Neural progenitor cell (in vitro differentiated cells): ENCODE results near the gene AGBL4. TPM values are rescaled to one million over a fixed set of nuclear protein-coding genes. Genes with fewer than 3 reads are reported as not detected.

Source experiments
- DNase-seq: peaks from one replicate; pipeline ENCODE4 v3.0.0-alpha.2; 2016; ENCODE audit warnings: low spot score
- H2AFZ ChIP-seq: fragments of 200-600 bp; sonication (generic); replicated peaks from 2 replicates; pipeline ENCODE4 v1.6.1; 2016; ENCODE audit warnings: antibody characterized with exemption
- H3F3A ChIP-seq: fragments of 200-600 bp; sonication (generic); 2 replicates; pipeline ENCODE4 v1.6.1; 2016; ENCODE audit warnings: antibody characterized with exemption, low read depth
- H3K27ac ChIP-seq: fragments of 200-600 bp; sonication (generic); 2 replicates; pipeline ENCODE4 v1.5.1; 2016; ENCODE audit warnings: mild to moderate bottlenecking
- H3K27me3 ChIP-seq: fragments of 200-600 bp; sonication (generic); 2 replicates; pipeline ENCODE4 v1.6.1; 2016; ENCODE audit warnings: mild to moderate bottlenecking, moderate library complexity
- H3K36me3 ChIP-seq: fragments of 200-600 bp; sonication (generic); 2 replicates; pipeline ENCODE4 v1.5.1; 2016
- H3K4me1 ChIP-seq: fragments of 200-600 bp; sonication (generic); 2 replicates; pipeline ENCODE4 v1.6.1; 2016; ENCODE audit warnings: mixed run types
- H3K4me2 ChIP-seq: fragments of 200-600 bp; sonication (generic); 2 replicates; pipeline ENCODE4 v1.6.1; 2016
- H3K4me3 ChIP-seq: fragments of 200-600 bp; sonication (generic); 2 replicates; pipeline ENCODE4 v1.5.1; 2016
- H3K79me2 ChIP-seq: fragments of 200-600 bp; sonication (generic); 2 replicates; pipeline ENCODE4 v1.6.1; 2016; ENCODE audit warnings: low read depth
- H3K9ac ChIP-seq: fragments of 200-600 bp; sonication (generic); 2 replicates; pipeline ENCODE4 v1.6.1; 2016
- H3K9me3 ChIP-seq: fragments of 200-600 bp; sonication (generic); 2 replicates; pipeline ENCODE4 v1.5.1; 2016; ENCODE audit warnings: low read depth
- H4K20me1 ChIP-seq: fragments of 200-600 bp; sonication (generic); 2 replicates; pipeline ENCODE4 v1.6.1; 2016; ENCODE audit warnings: low read depth
- H3K27ac Mint-ChIP-seq: 3 replicates; pipeline ENCODE4 v1.8.0; 2021; ENCODE audit warnings: mixed read lengths
- H3K27me3 Mint-ChIP-seq: 2 replicates; pipeline ENCODE4 v1.8.0; 2022; ENCODE audit warnings: low read depth, mild to moderate bottlenecking, inconsistent platforms, moderate library complexity, mixed read lengths; ENCODE audit not compliant: insufficient read depth
- H3K36me3 Mint-ChIP-seq: 3 replicates; pipeline ENCODE4 v1.8.0; 2021; ENCODE audit warnings: mixed read lengths
- H3K4me1 Mint-ChIP-seq: 3 replicates; pipeline ENCODE4 v1.8.0; 2021; ENCODE audit warnings: mixed read lengths
- H3K4me3 Mint-ChIP-seq: 3 replicates; pipeline ENCODE4 v1.8.0; 2021; ENCODE audit warnings: mild to moderate bottlenecking, moderate library complexity, mixed read lengths
- H3K9me3 Mint-ChIP-seq: 3 replicates; pipeline ENCODE4 v1.8.0; 2020; ENCODE audit warnings: mixed read lengths
- CTCF ChIP-seq: fragments of 200-600 bp; sonication (generic); IDR thresholded peaks from 2 replicates; pipeline ENCODE4 v1.5.1; 2017; ENCODE audit warnings: antibody characterized with exemption, mild to moderate bottlenecking
- EZH2 ChIP-seq: fragments of 200-600 bp; sonication (generic); IDR thresholded peaks from 2 replicates; pipeline ENCODE4 v1.6.1; 2017; ENCODE audit warnings: antibody characterized with exemption, mild to moderate bottlenecking, moderate library complexity
- EZH2phosphoT487 ChIP-seq: fragments of 200-600 bp; sonication (generic); IDR thresholded peaks from 2 replicates; pipeline ENCODE4 v1.6.1; 2017; ENCODE audit warnings: antibody characterized with exemption
- total RNA-seq: library from RNA; depleted of rRNA; stranded (reverse); fragments of >200 nt; gene quantifications from 2 replicates; pipeline ENCODE4 v1.2.3, GENCODE V29; 2015; ENCODE audit warnings: low replicate concordance

AGBL4 gene
- total RNA-seq, 1 donor from 2014 or later = 1.5 TPM

DNA sequence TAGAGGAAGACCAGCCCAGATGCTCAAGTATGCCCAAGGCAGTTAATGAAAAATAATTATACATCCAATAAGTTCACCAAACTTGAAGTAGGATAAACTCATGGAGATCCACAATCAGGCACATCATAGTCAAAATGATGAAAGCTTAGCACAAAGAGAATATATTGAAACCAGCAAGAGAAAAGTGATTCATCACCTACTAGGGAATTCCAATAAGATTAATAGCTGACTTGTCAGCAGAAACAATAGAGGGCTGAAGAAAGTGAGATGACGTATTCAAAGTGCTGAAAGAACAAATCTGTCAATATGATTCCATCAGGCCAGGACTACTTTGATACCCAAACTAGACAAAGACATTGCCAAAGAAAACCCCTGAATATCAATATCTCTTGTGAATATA is 995.4 kb downstream of the AGBL4 start:
- Histone ChIP-seq H4K20me1 (no peaks in the 10 kb centered on the region), H3K27me3 (no peaks in the 10 kb centered on the region), H3K4me3 (no peak overlapping the region), H3K4me1 (no peaks in the 10 kb centered on the region), H3K79me2 (no peaks in the 10 kb centered on the region), H3K36me3 (no peaks in the 10 kb centered on the region), H3F3A (no peaks in the 10 kb centered on the region), H3K9me3 (peaks cover 18% of the 10 kb centered on the region), H3K9ac (no peak overlapping the region), H3K4me2 (no peak overlapping the region), H3K27ac (no peak overlapping the region), H2AFZ (no peak overlapping the region)
- no peak for DNase-seq
- Mint-ChIP-seq H3K4me1 (no peaks in the 10 kb centered on the region), H3K36me3 (no peaks in the 10 kb centered on the region), H3K4me3 (no peak overlapping the region), H3K9me3 (peaks cover 4% of the 10 kb centered on the region), H3K27ac (no peak overlapping the region), H3K27me3 (no peaks in the 10 kb centered on the region)
- TF ChIP-seq CTCF (no peak), EZH2 (no peak), EZH2phosphoT487 (no peak)

GRCh38 chr1:49026230-49026811 is 997.4 kb downstream of the AGBL4 start:
- no peaks in the 10 kb centered on the region for H3K36me3 Mint-ChIP-seq

GRCh38 chr1:49016030-49016977 is 1007.5 kb downstream of the AGBL4 start:
- no peaks in the 10 kb centered on the region for H4K20me1 ChIP-seq
- no peaks in the 10 kb centered on the region for H3K4me1 ChIP-seq
- no peaks in the 10 kb centered on the region for H3K4me1 Mint-ChIP-seq
- no peak overlapping the region for H2AFZ ChIP-seq
- H3K36me3 ChIP-seq = no peaks in the 10 kb centered on the region
- H3K36me3 Mint-ChIP-seq = no peaks in the 10 kb centered on the region
- peaks cover 3% of the 10 kb centered on the region for H3K9me3 ChIP-seq
- no peaks in the 10 kb centered on the region for H3K79me2 ChIP-seq
- H3K27ac Mint-ChIP-seq = no peak overlapping the region
- no peaks in the 10 kb centered on the region for H3F3A ChIP-seq
- no peak overlapping the region for H3K27ac ChIP-seq
- DNase-seq = no peak
- H3K4me3 Mint-ChIP-seq = no peak overlapping the region
- no peak overlapping the region for H3K4me2 ChIP-seq
- no peak overlapping the region for H3K4me3 ChIP-seq
- no peaks in the 10 kb centered on the region for H3K9me3 Mint-ChIP-seq
- H3K9ac ChIP-seq = no peak overlapping the region
- peaks cover 10% of the 10 kb centered on the region for H3K27me3 Mint-ChIP-seq
- H3K27me3 ChIP-seq = no peaks in the 10 kb centered on the region
- TF ChIP-seq EZH2phosphoT487 (no peak), CTCF (no peak), EZH2 (no peak)

More at GRCh38 chr1:49026230-49026811, 997.4 kb downstream of the AGBL4 start:
- no peaks in the 10 kb centered on the region for H3K27me3 ChIP-seq
- no peaks in the 10 kb centered on the region for H3K4me1 ChIP-seq
- no peak overlapping the region for H3K27ac ChIP-seq
- no peaks in the 10 kb centered on the region for H3F3A ChIP-seq
- no peaks in the 10 kb centered on the region for H3K79me2 ChIP-seq
- H3K36me3 ChIP-seq = no peaks in the 10 kb centered on the region
- H4K20me1 ChIP-seq = no peaks in the 10 kb centered on the region
- no peaks in the 10 kb centered on the region for H3K27me3 Mint-ChIP-seq
- H3K4me3 Mint-ChIP-seq = no peak overlapping the region
- TF ChIP-seq EZH2phosphoT487 (no peak), EZH2 (no peak), CTCF (no peak)
- H3K9me3 Mint-ChIP-seq = peaks cover 4% of the 10 kb centered on the region
- H3K4me1 Mint-ChIP-seq = no peaks in the 10 kb centered on the region
- no peak overlapping the region for H2AFZ ChIP-seq
- no peak overlapping the region for H3K4me3 ChIP-seq
- no peak for DNase-seq
- no peak overlapping the region for H3K9ac ChIP-seq
- no peak overlapping the region for H3K4me2 ChIP-seq
- H3K27ac Mint-ChIP-seq = no peak overlapping the region
- H3K9me3 ChIP-seq = peaks cover 26% of the 10 kb centered on the region
